CD4-positive, alpha-beta T cell treated with Interleukin-1 beta for 1 hour (primary cell): ENCODE results near the gene NTMT2.

Source experiments
- DNase-seq, 2 donors: peaks; one replicate each; pipeline ENCODE4 v3.0.0-alpha.2; 2020 to 2022

NTMT2 gene

GRCh38 chr1:170214117-170215032 lies 68.6 kb downstream of the NTMT2 start:
- no peak for DNase-seq

DNA sequence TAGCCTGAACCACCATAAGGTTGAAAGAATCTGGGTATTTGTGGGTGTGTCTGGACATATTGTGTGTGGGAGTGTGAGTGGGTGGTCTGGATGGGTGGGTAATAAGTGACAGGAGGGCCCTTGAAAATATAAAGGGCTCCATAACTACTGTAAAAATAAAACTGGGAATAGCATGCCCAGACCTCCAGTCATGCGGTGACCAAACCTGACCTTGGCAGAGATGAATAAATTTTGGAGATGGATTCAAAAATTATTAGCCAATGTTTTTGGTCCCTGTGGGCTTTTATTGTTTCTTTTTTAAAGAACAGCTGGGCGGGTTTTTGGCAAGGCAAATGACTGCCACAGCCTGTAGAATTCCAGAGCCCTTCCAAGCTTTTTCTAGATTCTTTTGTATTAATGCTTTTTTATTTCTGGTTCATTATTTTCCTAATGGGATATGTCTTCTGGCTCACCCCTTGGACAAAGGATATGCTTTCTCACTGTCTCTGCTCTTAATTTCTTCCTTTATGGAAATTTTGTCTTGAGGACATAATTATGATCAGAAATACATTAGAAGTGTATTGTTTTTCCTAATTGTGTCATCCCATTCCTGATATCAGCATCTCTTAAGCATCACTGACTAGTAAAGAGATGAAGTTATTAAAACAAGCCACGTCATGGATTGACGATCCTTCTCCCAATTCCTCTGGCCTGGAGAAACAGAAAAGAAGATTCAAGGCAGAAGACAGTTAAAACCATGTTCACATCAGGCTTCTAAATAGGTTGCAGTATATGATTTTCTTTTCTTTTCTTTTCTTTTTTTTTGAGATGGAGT lies 69.5 kb downstream of the NTMT2 start:
- DNase-seq = no peak

DNA sequence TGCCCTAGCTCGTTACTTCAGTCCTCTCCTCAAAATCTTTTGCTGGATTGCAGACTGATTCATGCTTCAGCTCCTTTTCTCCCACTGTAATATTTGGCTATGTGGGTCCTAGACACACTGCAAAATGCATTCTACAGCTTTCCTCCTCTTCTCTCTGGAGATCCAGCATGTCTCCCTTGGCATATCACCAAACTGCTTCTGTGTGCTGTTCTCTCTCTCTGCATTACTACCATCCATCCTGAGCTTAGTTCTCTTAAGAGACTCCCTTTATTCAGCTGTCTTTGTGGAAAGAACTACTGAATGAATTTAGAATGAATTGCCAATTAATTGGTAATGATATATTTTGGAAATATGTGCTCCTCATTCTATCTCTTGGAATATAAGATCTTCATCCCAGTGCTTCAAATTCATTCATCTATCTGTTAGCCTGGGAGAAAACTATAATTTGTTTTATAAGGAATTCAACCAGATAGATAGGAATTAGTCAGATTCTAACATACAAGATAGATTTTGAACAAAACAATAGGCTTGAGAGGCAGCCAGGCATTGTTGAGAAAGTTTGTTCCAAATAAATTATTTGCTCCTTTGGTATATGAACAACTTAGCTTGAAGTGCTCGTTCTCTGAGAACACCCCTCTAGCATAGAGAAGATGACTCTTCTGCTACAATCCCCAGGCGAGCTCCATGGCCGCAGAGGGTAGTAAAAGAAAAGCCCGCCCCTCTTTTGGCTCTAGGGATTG lies 71.9 kb downstream of the NTMT2 start:
- DNase-seq = no peak

- no peak for DNase-seq
Measured at GRCh38 chr1:170218257-170218650, 72.5 kb downstream of the NTMT2 start.
